Measurements from ENCODE around the gene TIAM2.

- TF ChIP-seq POLR2A (IDR thresholded peaks at IDR 0.05) (no peak), CTCF (IDR thresholded peaks at IDR 0.05) (no peak)
These were observed 93.7 kb downstream of the TIAM2 start for GRCh38 chr6:155088856-155089255.
